Gastroesophageal sphincter (tissue), 4 donors: ENCODE measurements around the gene FBXL12. TPM values are rescaled to one million over a fixed set of nuclear protein-coding genes. Genes with fewer than 3 reads are reported as not detected.
"Not testable (repeated sequence)": the region's sequence is repeated elsewhere in the genome, so short reads cannot be mapped to it uniquely, and the experiment has no call there.

Experiments used
- ATAC-seq: fragments of 150-250 bp; one replicate; pipeline ENCODE4 v1.9.1; 2016; ENCODE audit warnings: mild to moderate bottlenecking, moderate library complexity
- H3K27ac ChIP-seq, 4 donors: fragments of 200-600 bp; sonication (generic) in 3 of 4; 1 replicate in 3 of 4; 2 replicates in 1 of 4; pipeline ENCODE4 v1.5.1; 2016 to 2019
- H3K27me3 ChIP-seq: fragments of 200-600 bp; sonication (generic); one replicate; pipeline ENCODE4 v1.5.1; 2019
- H3K36me3 ChIP-seq, 2 donors: fragments of 200-600 bp; sonication (generic); one replicate each; pipeline ENCODE4 v1.5.1; 2019; ENCODE audit warnings: control low read depth in 1 of 2
- H3K4me1 ChIP-seq, 3 donors: fragments of 200-600 bp; sonication (generic); 1 replicate in 2 of 3; 2 replicates in 1 of 3; pipeline ENCODE4 v1.5.1; 2016 to 2019; ENCODE audit warnings: control low read depth in 2 of 3
- H3K4me3 ChIP-seq, 2 donors: fragments of 200-600 bp; sonication (generic); one replicate each; pipeline ENCODE4 v1.5.1; 2019; ENCODE audit warnings: mild to moderate bottlenecking in 1 of 2, moderate library complexity in 1 of 2
- H3K9me3 ChIP-seq, 3 donors: fragments of 200-600 bp; sonication (generic); one replicate each; pipeline ENCODE4 v1.5.1; 2017 to 2019; ENCODE audit warnings: control low read depth in 2 of 3
- EP300 ChIP-seq: sonication (generic); formaldehyde crosslinking; IDR thresholded peaks from one replicate; pipeline ENCODE4 v1.6.1; 2017; ENCODE audit warnings: antibody characterized with exemption, mild to moderate bottlenecking
- POLR2A ChIP-seq, 2 donors: fragments of 450-650 bp; IDR thresholded peaks; one replicate each; pipeline ENCODE4 v1.6.1; 2017; ENCODE audit warnings: antibody characterized with exemption in 2 of 2, mild to moderate bottlenecking in 2 of 2, moderate library complexity in 1 of 2
- POLR2AphosphoS5 ChIP-seq: sonication (generic); formaldehyde crosslinking; IDR thresholded peaks from one replicate; pipeline ENCODE4 v1.6.1; 2017; ENCODE audit warnings: antibody characterized with exemption
- WGBS, 2 donors: methylation state at CpG; one replicate each; pipeline ENCODE4 v1.1.5; 2018; ENCODE audit warnings: low coverage in 1 of 2; 5-methylcytosine and 5-hydroxymethylcytosine counted together
- total RNA-seq, 4 donors: library from RNA; depleted of rRNA; stranded (reverse); fragments of >200 nt; gene quantifications; one replicate each; pipeline ENCODE4 v1.1.0, GENCODE V29; 2016
- TF ChIP-seq, protein P1 (sequence below), 4 experiments: fragments of 200-600 bp in 2 of 4; fragments of 450-650 bp in 2 of 4; sonication (generic) in 1 of 4; IDR thresholded peaks; one replicate each; pipeline ENCODE4 v1.5.1; 2017 to 2019; ENCODE audit warnings: antibody characterized with exemption in 4 of 4, mild to moderate bottlenecking in 2 of 4, moderate library complexity in 2 of 4

FBXL12 gene
- total RNA-seq, 4 donors from 2014 or later = 17.2 to 27.1 (median 24.0) TPM

DNA sequence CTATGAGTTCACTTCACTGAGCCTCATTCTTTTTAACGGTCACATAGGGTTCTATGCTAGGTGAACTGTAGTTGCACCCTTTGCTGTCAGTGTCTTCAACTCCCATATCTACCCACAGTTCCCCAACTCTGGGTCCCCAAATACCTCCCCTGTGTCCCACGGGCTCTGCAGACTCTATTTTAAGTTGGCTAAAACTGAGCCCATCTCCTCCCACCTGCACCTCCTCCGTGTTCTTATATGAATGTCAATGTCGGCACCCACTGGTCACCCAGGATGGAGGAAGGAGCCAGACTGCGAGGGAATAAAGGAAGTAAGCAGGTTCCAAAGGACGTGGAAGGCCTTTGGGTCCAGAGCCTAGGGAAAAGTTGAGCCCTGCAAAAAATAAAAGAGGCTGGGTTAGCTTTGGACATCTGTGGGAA lies 15.4 kb upstream of the FBXL12 start:
- H3K4me1 ChIP-seq = peaks cover 0 to 47% (median 5%) of the 10 kb centered on the region in 3 donors
- WGBS, 2 donors = 53 to 69% methylated on average over 2 of the region's 6 CpGs
- TF ChIP-seq POLR2A (IDR thresholded peaks at IDR 0.05) = no peak
- TF ChIP-seq, protein P1, sequence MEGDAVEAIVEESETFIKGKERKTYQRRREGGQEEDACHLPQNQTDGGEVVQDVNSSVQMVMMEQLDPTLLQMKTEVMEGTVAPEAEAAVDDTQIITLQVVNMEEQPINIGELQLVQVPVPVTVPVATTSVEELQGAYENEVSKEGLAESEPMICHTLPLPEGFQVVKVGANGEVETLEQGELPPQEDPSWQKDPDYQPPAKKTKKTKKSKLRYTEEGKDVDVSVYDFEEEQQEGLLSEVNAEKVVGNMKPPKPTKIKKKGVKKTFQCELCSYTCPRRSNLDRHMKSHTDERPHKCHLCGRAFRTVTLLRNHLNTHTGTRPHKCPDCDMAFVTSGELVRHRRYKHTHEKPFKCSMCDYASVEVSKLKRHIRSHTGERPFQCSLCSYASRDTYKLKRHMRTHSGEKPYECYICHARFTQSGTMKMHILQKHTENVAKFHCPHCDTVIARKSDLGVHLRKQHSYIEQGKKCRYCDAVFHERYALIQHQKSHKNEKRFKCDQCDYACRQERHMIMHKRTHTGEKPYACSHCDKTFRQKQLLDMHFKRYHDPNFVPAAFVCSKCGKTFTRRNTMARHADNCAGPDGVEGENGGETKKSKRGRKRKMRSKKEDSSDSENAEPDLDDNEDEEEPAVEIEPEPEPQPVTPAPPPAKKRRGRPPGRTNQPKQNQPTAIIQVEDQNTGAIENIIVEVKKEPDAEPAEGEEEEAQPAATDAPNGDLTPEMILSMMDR (IDR thresholded peaks at IDR 0.05) = no peak
- no peak for TF ChIP-seq POLR2AphosphoS5
- TF ChIP-seq EP300 = no peak
- no peaks in the 10 kb centered on the region for H3K9me3 ChIP-seq
- ATAC-seq = no peak
- peaks cover 0 to 51% of the 10 kb centered on the region in 2 donors for H3K36me3 ChIP-seq
- peak overlapping the region in 3 of 4 donors; percentile 78 to 84 (median 79) for H3K27ac ChIP-seq
- H3K4me3 ChIP-seq = peak overlapping the region; percentile 38 to 70
- no peaks in the 10 kb centered on the region for H3K27me3 ChIP-seq

DNA sequence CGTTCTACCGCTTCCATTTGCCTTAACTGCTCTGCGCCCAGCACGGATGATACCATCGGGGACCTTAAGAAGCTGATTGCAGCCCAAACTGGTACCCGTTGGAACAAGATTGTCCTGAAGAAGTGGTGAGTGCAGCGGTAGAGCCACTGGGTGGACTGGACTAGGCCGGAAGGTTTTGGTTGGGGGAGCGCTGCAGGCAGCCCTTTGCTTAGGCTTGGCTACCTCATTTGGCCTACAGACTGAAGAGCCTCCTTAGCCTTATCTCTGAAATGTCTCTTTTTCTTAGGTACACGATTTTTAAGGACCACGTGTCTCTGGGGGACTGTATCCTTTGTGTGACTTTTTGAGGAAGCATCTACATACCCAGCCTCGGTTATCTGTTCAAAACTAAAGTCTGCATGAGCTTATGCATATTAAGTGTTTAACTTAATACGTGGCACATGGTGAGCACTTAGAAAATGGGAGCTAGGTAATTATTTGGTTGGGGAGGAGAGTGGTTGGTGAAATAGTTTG lies 9.7 kb upstream of the FBXL12 start:
- Histone ChIP-seq H3K9me3 (no peaks in the 10 kb centered on the region), H3K4me3 (peak overlapping the region; percentile 94 to 96), H3K4me1 (peaks cover 0 to 44% (median 19%) of the 10 kb centered on the region in 3 donors), H3K36me3 (peaks cover 0 to 35% of the 10 kb centered on the region in 2 donors), H3K27ac (peak overlapping the region in 3 of 4 donors; percentile 83 to 88 (median 88)), H3K27me3 (no peaks in the 10 kb centered on the region)
- ATAC-seq = no peak
- 24 to 56% methylated on average over 3 to 9 of the region's 13 CpGs for WGBS, 2 donors
- TF ChIP-seq POLR2AphosphoS5 = no peak
- no peak for TF ChIP-seq EP300
- TF ChIP-seq, protein P1 (IDR thresholded peaks at IDR 0.05) = no peak
- TF ChIP-seq POLR2A (IDR thresholded peaks at IDR 0.05) = no peak

DNA sequence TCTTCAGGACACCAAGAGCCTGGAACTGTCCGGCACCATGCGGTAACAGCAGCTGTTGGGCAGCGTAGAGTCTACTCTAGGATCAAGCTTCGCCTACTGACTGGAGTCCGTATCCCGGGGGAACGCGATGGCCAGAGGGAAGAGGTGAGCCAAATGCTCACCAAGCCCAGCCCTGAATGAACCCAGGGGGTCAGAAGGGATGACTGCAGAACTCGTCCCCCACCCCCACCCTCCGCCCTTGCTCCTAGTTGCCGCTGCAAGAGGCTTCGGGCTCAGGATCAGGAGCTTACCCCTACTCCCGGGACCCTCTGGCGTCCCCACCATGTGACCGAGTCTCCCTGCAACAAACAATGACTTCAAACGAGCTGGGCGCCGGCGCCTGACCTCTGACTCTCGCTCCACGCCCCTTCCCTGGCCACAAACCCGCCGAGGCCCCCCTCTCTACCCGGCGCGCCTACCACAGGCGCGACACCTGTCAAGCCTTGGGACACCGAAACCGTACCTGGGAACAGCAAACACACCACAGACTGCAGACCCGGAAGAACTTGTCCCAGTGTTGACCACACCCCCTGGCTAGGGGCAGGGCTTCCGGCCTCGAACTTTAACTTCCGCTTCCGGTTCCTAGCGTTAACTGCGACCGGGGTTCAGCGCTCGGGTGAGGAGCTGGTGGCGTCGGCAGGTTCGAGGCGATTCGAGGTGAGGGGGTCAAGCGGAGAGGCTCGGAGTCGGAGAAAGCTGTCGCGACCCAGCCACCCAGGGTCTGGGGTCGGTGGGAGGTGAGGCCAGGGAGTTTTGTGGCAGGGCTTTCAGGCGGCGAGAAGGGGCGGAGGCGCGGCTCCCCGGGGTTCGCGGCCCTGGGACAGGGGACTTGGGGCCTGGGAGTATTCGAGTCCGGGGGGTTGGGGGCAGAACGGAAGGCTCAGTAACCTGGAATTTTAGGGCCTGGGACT lies 8.7 kb upstream of the FBXL12 start, which contains the start of gene UBL5:
TSS of gene UBL5 (plus strand) at position 630 of the 950 bp plus-strand sequence. CDS start 420 bp downstream, outside the sequence.
- no CpG with 5 or more reads among the region's 62 CpGs for WGBS, 2 donors
- peaks cover 0 to 36% of the 10 kb centered on the region in 2 donors for H3K36me3 ChIP-seq
- no peaks in the 10 kb centered on the region for H3K9me3 ChIP-seq
- H3K27ac ChIP-seq = peak within 1 kb of the TSS; percentile 69 to 88 (median 86)
- peak; percentile 93 for ATAC-seq
- H3K27me3 ChIP-seq = no peaks in the 10 kb centered on the region
- TF ChIP-seq, protein P1 (IDR thresholded peaks at IDR 0.05) = no peak
- TF ChIP-seq POLR2AphosphoS5 (peak; percentile 88), POLR2A (IDR thresholded peaks at IDR 0.05) (peak; percentile 62 to 75)
- peaks cover 0 to 46% (median 19%) of the 10 kb centered on the region in 3 donors for H3K4me1 ChIP-seq
- H3K4me3 ChIP-seq = peak within 1 kb of the TSS; percentile 94 to 96

DNA sequence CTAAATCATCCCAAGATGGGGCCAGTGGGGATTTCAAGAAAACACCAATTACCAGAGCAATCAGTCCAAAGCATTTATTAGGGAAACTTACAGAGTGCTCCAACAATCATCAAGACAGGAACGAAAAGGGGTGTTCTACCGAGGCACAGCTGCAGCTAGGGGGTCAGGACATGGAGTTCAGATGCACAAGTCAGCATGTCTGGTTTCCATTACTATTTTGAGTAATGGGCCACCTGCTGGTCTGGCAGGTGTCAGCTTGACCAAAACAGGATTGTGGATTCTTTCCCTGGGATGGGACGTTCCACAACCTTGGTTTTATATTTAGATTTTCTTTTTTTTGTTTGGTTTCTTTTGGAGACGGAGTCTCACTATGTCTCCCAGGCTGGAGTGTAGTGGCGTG lies 4.9 kb upstream of the FBXL12 start:
- H3K36me3 ChIP-seq = peaks cover 0 to 10% of the 10 kb centered on the region in 2 donors
- no peaks in the 10 kb centered on the region for H3K27me3 ChIP-seq
- no peak overlapping the region for H3K4me3 ChIP-seq
- H3K4me1 ChIP-seq = peaks cover 0 to 43% (median 19%) of the 10 kb centered on the region in 3 donors
- H3K27ac ChIP-seq = peak overlapping the region in 1 of 4 donors; percentile 52
- no peaks in the 10 kb centered on the region for H3K9me3 ChIP-seq
- no peak for ATAC-seq
- TF ChIP-seq POLR2A (IDR thresholded peaks at IDR 0.05) = no peak
- TF ChIP-seq EP300 = no peak
- TF ChIP-seq POLR2AphosphoS5 = no peak
- WGBS, 2 donors = 69% methylated on average over 5 of the region's 5 CpGs; no CpG with 5 or more reads in 1 of the 2 donors

DNA sequence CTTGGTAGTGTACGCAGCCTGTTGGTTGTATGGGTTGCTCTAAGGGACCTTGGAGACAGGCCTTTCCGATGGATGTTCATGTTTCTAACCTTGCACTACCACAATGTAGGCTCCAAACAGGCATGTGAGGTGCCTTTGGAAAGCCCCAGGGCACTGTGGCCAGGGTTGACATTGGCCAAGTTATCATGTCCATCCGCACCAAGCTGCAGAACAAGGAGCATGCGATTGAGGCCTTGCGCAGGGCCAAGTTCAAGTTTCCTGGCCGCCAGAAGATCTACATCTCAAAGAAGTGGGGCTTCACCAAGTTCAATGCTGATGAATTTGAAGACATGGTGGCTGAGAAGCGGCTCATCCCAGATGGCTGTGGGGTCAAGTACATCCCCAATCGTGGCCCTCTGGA lies 1.2 kb upstream of the FBXL12 start:
- H3K9me3 ChIP-seq, ATAC-seq, H3K27me3 ChIP-seq, H3K4me3 ChIP-seq: not testable (repeated sequence)
- 83% methylated on average over 1 of the region's 8 CpGs; no CpG with 5 or more reads in 1 of the 2 donors for WGBS, 2 donors
- peaks cover 0 to 19% of the 10 kb centered on the region in 2 donors for H3K36me3 ChIP-seq
- H3K27ac ChIP-seq = peak overlapping the region; percentile 21 to 98 (median 94)
- peaks cover 0 to 41% (median 15%) of the 10 kb centered on the region in 3 donors for H3K4me1 ChIP-seq
